GM12878 (cell line): ENCODE results near the gene KMT2E. TPM values are rescaled to one million over a fixed set of nuclear protein-coding genes. Genes with fewer than 3 reads are reported as not detected.

Source experiments
- ATAC-seq: fragments of 200-7000 bp; cut with Tn5 transposase; 3 replicates; pipeline ENCODE4 v1.9.1; 2020; ENCODE audit warnings: mild to moderate bottlenecking, moderate library complexity
- BruUV-seq: library from RNA; stranded (reverse); fragments of 400-500 nt; replicated peaks from 2 replicates; lab custom pipeline; 2021; lab: Mats Ljungman, UMichigan
- CTCF ChIA-PET: fragments of 300-600 bp; sonication (Branson Sonifier 250); formaldehyde crosslinking; extraction: SDS; loops from one replicate; lab custom pipeline; 2021; ENCODE audit warnings: inconsistent platforms; lab: Yijun Ruan, JAX
- POLR2A ChIA-PET: fragments of 350-600 bp; formaldehyde crosslinking; extraction: SDS; loops from one replicate; lab custom pipeline; 2021; ENCODE audit warnings: inconsistent platforms; lab: Charles Lee
- RAD21 ChIA-PET: fragments of 300-600 bp; sonication (Branson Sonifier 250); formaldehyde crosslinking; loops from one replicate; lab custom pipeline; 2023; ENCODE audit warnings: antibody characterized with exemption; ENCODE audit not compliant: unreplicated experiment; lab: Charles Lee
- SMC1A ChIA-PET: fragments of 300-600 bp; sonication (Branson Sonifier 250); formaldehyde crosslinking; loops from one replicate; lab custom pipeline; 2023; ENCODE audit not compliant: unreplicated experiment, uncharacterized antibody; lab: Charles Lee
- DNase-seq: peaks from one replicate; pipeline ENCODE4 v3.0.0-alpha.2; 2011; ENCODE audit warnings: low read depth, low spot score
- FAIRE-seq: peaks from 3 replicates; lab custom pipeline; 2011; peaks lifted over from hg19 to GRCh38; lab: Jason Lieb, UNC
- H2AFZ ChIP-seq: 2 replicates; pipeline ENCODE4 v1.6.0; 2011; ENCODE audit warnings: low read depth, low read length, control low read depth; ENCODE audit not compliant: control insufficient read depth
- H3K27ac ChIP-seq: 2 replicates; pipeline ENCODE4 v1.5.1; 2011; ENCODE audit warnings: control low read depth; ENCODE audit not compliant: control insufficient read depth, insufficient read depth
- H3K27me3 ChIP-seq, 2 experiments: replicated peaks in 1 of 2; 2 replicates each; pipeline versions ENCODE4 v1.6.0 to v1.6.1; 2011; ENCODE audit warnings: low read length in 1 of 2; ENCODE audit not compliant: control insufficient read depth in 2 of 2, insufficient read depth in 2 of 2
- H3K36me3 ChIP-seq, 2 experiments: 2 replicates each; pipeline ENCODE4 v1.5.1; 2011; ENCODE audit warnings: low read length in 1 of 2; ENCODE audit not compliant: control insufficient read depth in 2 of 2, insufficient read depth in 2 of 2
- H3K4me1 ChIP-seq: 2 replicates; pipeline ENCODE4 v1.6.1; 2011; ENCODE audit warnings: mild to moderate bottlenecking, low read length, moderate library complexity, mixed read lengths; ENCODE audit not compliant: control insufficient read depth, insufficient read depth
- H3K4me2 ChIP-seq: 2 replicates; pipeline ENCODE4 v1.6.0; 2011; ENCODE audit warnings: control low read depth; ENCODE audit not compliant: control insufficient read depth, insufficient read depth
- H3K4me3 ChIP-seq: fragments of 200-600 bp; sonication (generic); 2 replicates; pipeline ENCODE4 v1.5.1; 2016
- H3K79me2 ChIP-seq: 2 replicates; pipeline ENCODE4 v1.6.0; 2011; ENCODE audit warnings: low read length; ENCODE audit not compliant: control insufficient read depth, insufficient read depth
- H3K9ac ChIP-seq: 2 replicates; pipeline ENCODE4 v1.8.0; 2011; ENCODE audit warnings: low read length, control low read depth, mixed read lengths; ENCODE audit not compliant: control insufficient read depth, insufficient read depth
- H3K9me3 ChIP-seq: replicated peaks from 3 replicates; pipeline ENCODE4 v1.5.1; 2011; ENCODE audit warnings: mild to moderate bottlenecking, low read length; ENCODE audit not compliant: control insufficient read depth, insufficient read depth
- H4K20me1 ChIP-seq: 2 replicates; pipeline ENCODE4 v1.6.0; 2011; ENCODE audit not compliant: control insufficient read depth, insufficient read depth
- ASH2L ChIP-seq: fragments of 300-600, 200-600 bp; sonication (generic); IDR thresholded peaks from 2 replicates; pipeline ENCODE4 v1.6.1; 2017; ENCODE audit warnings: low read depth, mild to moderate bottlenecking, borderline replicate concordance
- CBX5 ChIP-seq: sonication (generic); IDR thresholded peaks from 2 replicates; pipeline ENCODE4 v1.6.1; 2016; ENCODE audit warnings: low read depth, moderate library complexity, mild to moderate bottlenecking, inconsistent platforms
- EP300 ChIP-seq, 2 experiments: fragments of 150-350 bp in 1 of 2; IDR thresholded peaks; 2 replicates each; pipeline ENCODE4 v1.6.1; 2011 to 2012; ENCODE audit warnings: low read depth in 2 of 2, low read length in 2 of 2, borderline replicate concordance in 1 of 2, improper control_type of control experiment in 1 of 2, inconsistent platforms in 1 of 2; ENCODE audit not compliant: control insufficient read depth in 1 of 2
- HDGF ChIP-seq: fragments of 450-650 bp; IDR thresholded peaks from 2 replicates; pipeline ENCODE4 v1.6.1; 2016; ENCODE audit warnings: antibody characterized with exemption
- KLF5 ChIP-seq: fragments of 450-650 bp; IDR thresholded peaks from 2 replicates; pipeline ENCODE4 v1.6.1; 2014; ENCODE audit warnings: mild to moderate bottlenecking; ENCODE audit not compliant: partially characterized antibody
- POLR2A ChIP-seq: IDR thresholded peaks from 2 replicates; pipeline ENCODE4 v1.6.1; 2011; ENCODE audit warnings: low read depth, mild to moderate bottlenecking, low read length
- RB1 ChIP-seq: fragments of 450-650 bp; formaldehyde crosslinking; IDR thresholded peaks from 2 replicates; pipeline ENCODE4 v1.6.1; 2017; ENCODE audit warnings: mild to moderate bottlenecking, borderline replicate concordance
- WRNIP1 ChIP-seq: IDR thresholded peaks from 2 replicates; pipeline ENCODE4 v1.6.1; 2011; ENCODE audit warnings: low read depth, low read length, improper control_type of control experiment, borderline replicate concordance
- ZNF207 ChIP-seq: fragments of 450-650 bp; IDR thresholded peaks from 2 replicates; pipeline ENCODE4 v1.6.1; 2014; ENCODE audit warnings: antibody characterized with exemption, mild to moderate bottlenecking, borderline replicate concordance
- ZNF24 ChIP-seq: fragments of 450-650 bp; IDR thresholded peaks from 2 replicates; pipeline ENCODE4 v1.6.1; 2017; ENCODE audit warnings: antibody characterized with exemption, mild to moderate bottlenecking
- WGBS: methylation state at CpG from one replicate; pipeline ENCODE4 v1.1.6; 2016; ENCODE audit warnings: low lambda C conversion rate; ENCODE audit not compliant: insufficient replicate concordance, insufficient coverage; ENCODE audit errors: missing lambda C conversion rate; 5-methylcytosine and 5-hydroxymethylcytosine counted together
- in situ Hi-C: fragments of 300-500 bp; cut with MboI; formaldehyde crosslinking; loops from 9 replicates; pipeline ENCODE4 v1.14.3; 2018; ENCODE audit warnings: mixed read lengths
- intact Hi-C: fragments of 100-400 bp; cut with micrococcal nuclease; formaldehyde crosslinking; loops from one replicate; pipeline ENCODE4 v1.14.2; 2022; ENCODE audit not compliant: unreplicated experiment
- polyA plus RNA-seq, 11 experiments: library from polyadenylated mRNA; depleted of rRNA in 4 of 11; unstranded in 6 of 11; stranded (reverse) in 5 of 11; fragments of >200 nt; fragmentation: Nextera tagmentation in 4 of 11; fragmentation: Illumina TruSeq in 1 of 11; extraction: Ambion mirVana in 4 of 11; extraction: Trizol in 1 of 11; gene quantifications; 1 replicate in 1 of 11; 2 replicates in 10 of 11; pipeline versions ENCODE4 v1.2.1 to v1.2.3, GENCODE V29; 2011 to 2016; ENCODE audit warnings: inconsistent platforms in 2 of 11, missing spikeins in 2 of 11, low read depth in 1 of 11
- total RNA-seq, 4 experiments: library from RNA; depleted of rRNA in 3 of 4; stranded (reverse); fragments of >200 nt in 3 of 4; fragmentation: Illumina TruSeq in 1 of 4; extraction: Trizol in 1 of 4; gene quantifications; 2 replicates each; pipeline versions ENCODE4 v1.2.1 to v1.2.3, GENCODE V29; 2013 to 2021
- TF ChIP-seq, protein P1 (sequence below): IDR thresholded peaks from 2 replicates; pipeline ENCODE4 v1.6.1; 2012; ENCODE audit warnings: low read depth, low read length, improper control_type of control experiment
- TF ChIP-seq, protein P2 (sequence below): IDR thresholded peaks from 2 replicates; pipeline ENCODE4 v1.6.1; 2011; ENCODE audit warnings: low read depth, mild to moderate bottlenecking, low read length, moderate library complexity, borderline replicate concordance; ENCODE audit errors: extremely low read depth
- TF ChIP-seq, protein P3 (sequence below): fragments of 450-650 bp; IDR thresholded peaks from 2 replicates; pipeline ENCODE4 v1.6.1; 2014; ENCODE audit warnings: mild to moderate bottlenecking
- TF ChIP-seq, protein P4 (sequence below): IDR thresholded peaks from 2 replicates; pipeline ENCODE4 v1.6.1; 2012; ENCODE audit warnings: low read depth, low read length, improper control_type of control experiment

The KMT2E gene
- total and polyA plus RNA-seq, 10 of the 15 experiments (the other 5 are each of a cell fraction or from before 2014, with no cell fraction given), result 13.2 to 68.1 (median 34.1) TPM

DNA sequence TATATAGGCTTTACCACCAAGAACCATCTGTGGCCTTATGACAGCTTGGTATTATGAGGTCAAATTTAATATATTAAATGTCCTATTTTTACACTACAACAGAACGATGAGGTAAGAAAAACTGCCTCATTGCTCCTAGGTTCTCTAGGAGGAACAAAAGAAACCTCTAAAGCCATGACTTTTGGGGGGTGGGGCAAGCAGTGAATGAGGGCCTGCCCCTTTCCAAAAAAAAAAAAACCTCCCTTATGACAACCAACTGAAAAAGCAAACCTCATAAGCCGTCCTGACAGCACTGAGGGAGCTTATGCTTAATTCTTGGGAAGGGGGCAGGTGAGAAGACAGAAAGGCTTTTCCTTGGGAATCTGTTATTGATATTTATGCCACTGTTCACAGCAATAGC lies 116.6 kb downstream of the KMT2E start:
- no peak for ATAC-seq
- intact Hi-C loops, result no loop called here
- no peak overlapping the region for H3K9ac ChIP-seq
- DNase-seq, result no peak
- POLR2A ChIA-PET, result no interaction called here
- H3K79me2 ChIP-seq, result no peaks in the 10 kb centered on the region
- peaks cover 7 to 9% of the 10 kb centered on the region in 2 experiments; a peak in 3 of 4 replicates for H3K36me3 ChIP-seq
- RAD21 ChIA-PET, result interaction anchor here (1.6 to 2.7 kb wide), 2 partner anchors 22 to 149 kb away, joined by 3 to 10 read pairs; no protein-coding TSS in a partner anchor
- CTCF ChIA-PET, result interaction anchor here (0.6 to 1.7 kb wide), 4 partner anchors 13 to 150 kb away, joined by 3 to 4 read pairs (median 3); no protein-coding TSS in a partner anchor
- no peaks in the 10 kb centered on the region for H3K27me3 ChIP-seq
- FAIRE-seq, result no peak
- no peaks in the 10 kb centered on the region for H3K9me3 ChIP-seq
- BruUV-seq, result no TSS peak
- H3K4me1 ChIP-seq, result peaks cover 16% of the 10 kb centered on the region
- no peaks in the 10 kb centered on the region for H4K20me1 ChIP-seq
- H3K4me3 ChIP-seq, result no peak overlapping the region
- H3K4me2 ChIP-seq, result no peak overlapping the region
- no peak overlapping the region for H2AFZ ChIP-seq
- no peak for TF ChIP-seq POLR2A
- TF ChIP-seq HDGF, result no peak
- no peak for TF ChIP-seq EP300 (IDR thresholded peaks at IDR 0.05; ENCODE audit: borderline replicate concordance in 1 of 2, control insufficient read depth in 1 of 2, low read depth in 2 of 2, low read length in 2 of 2)
- no peak for TF ChIP-seq CBX5
- TF ChIP-seq, protein P1, sequence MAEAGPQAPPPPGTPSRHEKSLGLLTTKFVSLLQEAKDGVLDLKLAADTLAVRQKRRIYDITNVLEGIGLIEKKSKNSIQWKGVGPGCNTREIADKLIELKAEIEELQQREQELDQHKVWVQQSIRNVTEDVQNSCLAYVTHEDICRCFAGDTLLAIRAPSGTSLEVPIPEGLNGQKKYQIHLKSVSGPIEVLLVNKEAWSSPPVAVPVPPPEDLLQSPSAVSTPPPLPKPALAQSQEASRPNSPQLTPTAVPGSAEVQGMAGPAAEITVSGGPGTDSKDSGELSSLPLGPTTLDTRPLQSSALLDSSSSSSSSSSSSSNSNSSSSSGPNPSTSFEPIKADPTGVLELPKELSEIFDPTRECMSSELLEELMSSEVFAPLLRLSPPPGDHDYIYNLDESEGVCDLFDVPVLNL, result no peak
- TF ChIP-seq RB1, result no peak
- TF ChIP-seq, protein P2, sequence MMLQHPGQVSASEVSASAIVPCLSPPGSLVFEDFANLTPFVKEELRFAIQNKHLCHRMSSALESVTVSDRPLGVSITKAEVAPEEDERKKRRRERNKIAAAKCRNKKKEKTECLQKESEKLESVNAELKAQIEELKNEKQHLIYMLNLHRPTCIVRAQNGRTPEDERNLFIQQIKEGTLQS, result no peak
- TF ChIP-seq ZNF24, result no peak
- TF ChIP-seq, protein P3, sequence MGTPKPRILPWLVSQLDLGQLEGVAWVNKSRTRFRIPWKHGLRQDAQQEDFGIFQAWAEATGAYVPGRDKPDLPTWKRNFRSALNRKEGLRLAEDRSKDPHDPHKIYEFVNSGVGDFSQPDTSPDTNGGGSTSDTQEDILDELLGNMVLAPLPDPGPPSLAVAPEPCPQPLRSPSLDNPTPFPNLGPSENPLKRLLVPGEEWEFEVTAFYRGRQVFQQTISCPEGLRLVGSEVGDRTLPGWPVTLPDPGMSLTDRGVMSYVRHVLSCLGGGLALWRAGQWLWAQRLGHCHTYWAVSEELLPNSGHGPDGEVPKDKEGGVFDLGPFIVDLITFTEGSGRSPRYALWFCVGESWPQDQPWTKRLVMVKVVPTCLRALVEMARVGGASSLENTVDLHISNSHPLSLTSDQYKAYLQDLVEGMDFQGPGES, result no peak
- TF ChIP-seq ASH2L, result no peak
- TF ChIP-seq KLF5, result no peak
- no peak for TF ChIP-seq WRNIP1
- TF ChIP-seq, protein P4, sequence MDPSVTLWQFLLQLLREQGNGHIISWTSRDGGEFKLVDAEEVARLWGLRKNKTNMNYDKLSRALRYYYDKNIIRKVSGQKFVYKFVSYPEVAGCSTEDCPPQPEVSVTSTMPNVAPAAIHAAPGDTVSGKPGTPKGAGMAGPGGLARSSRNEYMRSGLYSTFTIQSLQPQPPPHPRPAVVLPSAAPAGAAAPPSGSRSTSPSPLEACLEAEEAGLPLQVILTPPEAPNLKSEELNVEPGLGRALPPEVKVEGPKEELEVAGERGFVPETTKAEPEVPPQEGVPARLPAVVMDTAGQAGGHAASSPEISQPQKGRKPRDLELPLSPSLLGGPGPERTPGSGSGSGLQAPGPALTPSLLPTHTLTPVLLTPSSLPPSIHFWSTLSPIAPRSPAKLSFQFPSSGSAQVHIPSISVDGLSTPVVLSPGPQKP, result no peak
- TF ChIP-seq ZNF207, result no peak
- H3K27ac ChIP-seq, result no peak overlapping the region
- in situ Hi-C loops, result no loop called here
- 97% methylated on average over 2 of the region's 2 CpGs for WGBS
- SMC1A ChIA-PET, result interaction anchor here (0.6 to 2.9 kb wide), 16 partner anchors 13 to 459 kb away, joined by 3 to 19 read pairs (median 4); no protein-coding TSS in a partner anchor
